SK-N-SH (cell line): ENCODE data around the gene TSGA10IP. TPM values are rescaled to one million over a fixed set of nuclear protein-coding genes. Genes with fewer than 3 reads are reported as not detected.

Experiments
- CTCF ChIA-PET: fragments of 300-600, 350-600 bp; formaldehyde crosslinking; extraction: SDS; loops from one replicate; lab custom pipeline; 2021; lab: Yijun Ruan, JAX
- POLR2A ChIA-PET: fragments of 350-600 bp; sonication (Branson Sonifier 250); formaldehyde crosslinking; extraction: SDS; loops from one replicate; lab custom pipeline; 2020; ENCODE audit warnings: antibody characterized with exemption, inconsistent platforms; lab: Yijun Ruan, JAX
- DNase-seq: peaks from one replicate; pipeline ENCODE4 v3.0.0; 2012
- H2AFZ ChIP-seq: fragments of 200-600 bp; sonication (generic); 2 replicates; pipeline ENCODE4 v1.8.1; 2016; ENCODE audit warnings: antibody characterized with exemption, mild to moderate bottlenecking, low read depth
- H3F3A ChIP-seq: fragments of 200-600 bp; sonication (generic); replicated peaks from 2 replicates; pipeline ENCODE3; 2016; ENCODE audit warnings: antibody characterized with exemption, mild to moderate bottlenecking; ENCODE audit not compliant: insufficient read depth
- H3K27ac ChIP-seq, 2 experiments: fragments of 200-500 bp in 1 of 2; fragments of 200-600 bp in 1 of 2; sonication (Bioruptor generic) in 1 of 2; sonication (generic), shearing (Covaris generic) in 1 of 2; 2 replicates each; pipeline versions ENCODE4 v1.5.1 to v1.6.1; 2014 to 2016; ENCODE audit warnings: low read depth in 2 of 2, inconsistent platforms in 1 of 2, low read length in 1 of 2, mild to moderate bottlenecking in 1 of 2, mixed read lengths in 1 of 2
- H3K27me3 ChIP-seq: fragments of 200-600 bp; sonication (generic), shearing (Covaris generic); 2 replicates; pipeline ENCODE4 v1.6.1; 2016; ENCODE audit warnings: mixed run types; ENCODE audit not compliant: insufficient read depth
- H3K36me3 ChIP-seq, 2 experiments: fragments of 200-500 bp in 1 of 2; fragments of 200-600 bp in 1 of 2; sonication (Bioruptor generic) in 1 of 2; sonication (generic) in 1 of 2; replicated peaks in 1 of 2; 2 replicates each; pipeline versions ENCODE3 to v1.5.1; 2014 to 2016; ENCODE audit warnings: low read length in 1 of 2, mild to moderate bottlenecking in 1 of 2; ENCODE audit not compliant: insufficient read depth in 2 of 2, control insufficient read depth in 1 of 2
- H3K4me1 ChIP-seq, 2 experiments: fragments of 200-500 bp in 1 of 2; fragments of 200-600 bp in 1 of 2; sonication (Bioruptor generic) in 1 of 2; sonication (generic), shearing (Covaris generic) in 1 of 2; 2 replicates each; pipeline versions ENCODE4 v1.5.1 to v1.6.1; 2014 to 2016; ENCODE audit warnings: low read depth in 1 of 2, low read length in 1 of 2, mixed run types in 1 of 2; ENCODE audit not compliant: insufficient read depth in 2 of 2, control insufficient read depth in 1 of 2
- H3K4me2 ChIP-seq: fragments of 200-600 bp; sonication (generic), shearing (Covaris generic); 2 replicates; pipeline ENCODE4 v1.6.1; 2017; ENCODE audit warnings: mixed run types
- H3K4me3 ChIP-seq, 2 experiments: fragments of 200-500 bp in 1 of 2; fragments of 200-600 bp in 1 of 2; sonication (Bioruptor generic) in 1 of 2; sonication (generic), shearing (Covaris generic) in 1 of 2; 2 replicates each; pipeline versions ENCODE4 v1.5.1 to v1.8.1; 2014 to 2016; ENCODE audit warnings: low read depth in 2 of 2, inconsistent platforms in 1 of 2, low read length in 1 of 2, mild to moderate bottlenecking in 1 of 2, mixed read lengths in 1 of 2, moderate library complexity in 1 of 2
- H3K79me2 ChIP-seq: fragments of 200-600 bp; sonication (generic); 2 replicates; pipeline ENCODE4 v1.8.1; 2017; ENCODE audit warnings: mild to moderate bottlenecking; ENCODE audit not compliant: insufficient read depth
- H3K9ac ChIP-seq: fragments of 200-600 bp; sonication (generic); 2 replicates; pipeline ENCODE4 v1.6.1; 2017; ENCODE audit warnings: mixed run types
- H3K9me2 ChIP-seq: fragments of 200-600 bp; sonication (generic); 2 replicates; pipeline ENCODE4 v1.6.1; 2017; ENCODE audit warnings: mixed run types
- H3K9me3 ChIP-seq: fragments of 200-600 bp; sonication (generic); 2 replicates; pipeline ENCODE4 v1.6.1; 2017; ENCODE audit warnings: mixed run types, mild to moderate bottlenecking, moderate library complexity
- H4K20me1 ChIP-seq: fragments of 200-600 bp; sonication (generic); 2 replicates; pipeline ENCODE4 v1.6.1; 2017; ENCODE audit warnings: mild to moderate bottlenecking, mixed run types; ENCODE audit not compliant: insufficient read depth
- CHD2 ChIP-seq: fragments of 150-350 bp; IDR thresholded peaks from 2 replicates; pipeline ENCODE4 v1.6.1; 2018; ENCODE audit warnings: low read length; ENCODE audit not compliant: partially characterized antibody
- CTCF ChIP-seq: fragments of 200-600 bp; sonication (generic); IDR thresholded peaks from 2 replicates; pipeline ENCODE4 v1.6.1; 2017; ENCODE audit warnings: antibody characterized with exemption, mild to moderate bottlenecking, moderate library complexity
- EP300 ChIP-seq, 2 experiments: IDR thresholded peaks; 2 replicates each; pipeline versions ENCODE4 v1.4.0 to v1.6.1; 2012; ENCODE audit warnings: borderline replicate concordance in 1 of 2, low read depth in 1 of 2, low read length in 1 of 2
- FOSL2 ChIP-seq: IDR thresholded peaks from 2 replicates; pipeline ENCODE4 v1.4.0; 2012; ENCODE audit warnings: low read depth, mild to moderate bottlenecking, moderate library complexity, borderline replicate concordance
- FOXM1 ChIP-seq: IDR thresholded peaks from 2 replicates; pipeline ENCODE4 v1.4.0; 2012; ENCODE audit warnings: low read depth, mild to moderate bottlenecking
- GABPA ChIP-seq: IDR thresholded peaks from 2 replicates; pipeline ENCODE4 v1.4.0; 2012; ENCODE audit warnings: low read depth, mild to moderate bottlenecking
- JUND ChIP-seq: IDR thresholded peaks from 2 replicates; pipeline ENCODE4 v1.4.0; 2012
- MEF2A ChIP-seq: IDR thresholded peaks from 2 replicates; pipeline ENCODE4 v1.4.0; 2012; ENCODE audit warnings: low read depth, borderline replicate concordance
- NRF1 ChIP-seq: IDR thresholded peaks from 2 replicates; pipeline ENCODE4 v1.6.1; 2012; ENCODE audit warnings: low read depth, mild to moderate bottlenecking, low read length
- PBX3 ChIP-seq: IDR thresholded peaks from 2 replicates; pipeline ENCODE4; 2012
- POLR2AphosphoS5 ChIP-seq: IDR thresholded peaks from 2 replicates; pipeline ENCODE4 v1.6.1; 2012; ENCODE audit warnings: low read depth, low read length
- RCOR1 ChIP-seq: fragments of 150-350 bp; IDR thresholded peaks from 2 replicates; pipeline ENCODE4 v1.6.1; 2017; ENCODE audit warnings: antibody characterized with exemption, low read length
- REST ChIP-seq: IDR thresholded peaks from 2 replicates; pipeline ENCODE4 v1.6.1; 2012; ENCODE audit warnings: mild to moderate bottlenecking, low read depth, low read length, moderate library complexity
- SMC3 ChIP-seq: IDR thresholded peaks from 2 replicates; pipeline ENCODE4 v1.6.1; 2012; ENCODE audit warnings: low read depth, low read length, improper control_type of control experiment
- TAF1 ChIP-seq: IDR thresholded peaks from 2 replicates; pipeline ENCODE4 v1.6.1; 2012; ENCODE audit warnings: low read depth, mild to moderate bottlenecking, low read length, moderate library complexity, borderline replicate concordance
- TCF12 ChIP-seq: IDR thresholded peaks from 2 replicates; pipeline ENCODE4 v1.4.0; 2012
- TEAD4 ChIP-seq: IDR thresholded peaks from 2 replicates; pipeline ENCODE4 v1.4.0; 2012; ENCODE audit warnings: mild to moderate bottlenecking, borderline replicate concordance; ENCODE audit not compliant: insufficient read depth
- USF2 ChIP-seq: fragments of 150-350 bp; IDR thresholded peaks from 2 replicates; pipeline ENCODE4 v1.6.1; 2017; ENCODE audit warnings: antibody characterized with exemption, low read length, low read depth, borderline replicate concordance
- WGBS: methylation state at CpG from one replicate; pipeline ENCODE4 v1.1.6; 2017; ENCODE audit warnings: low lambda C conversion rate; 5-methylcytosine and 5-hydroxymethylcytosine counted together
- polyA plus RNA-seq, 3 experiments: library from polyadenylated mRNA; depleted of rRNA; stranded (reverse); fragments of >200 nt; gene quantifications; 2 replicates each; pipeline ENCODE4 v1.2.3, GENCODE V29; 2012

Gene TSGA10IP
- polyA plus RNA-seq, 1 of the 3 experiments (the other 2 are of a cell fraction): not detected

- no peak for TF ChIP-seq FOXM1
- TF ChIP-seq MEF2A: no peak
- TF ChIP-seq TEAD4: no peak
- TF ChIP-seq POLR2AphosphoS5: no peak
- TF ChIP-seq CHD2: no peak
- no peak for TF ChIP-seq USF2
- Histone ChIP-seq H3K79me2 (peaks cover 54% of the 10 kb centered on the region), H4K20me1 (peaks cover 9% of the 10 kb centered on the region; the same call in 1 of the 2 replicates), H3K9me3 (no peaks in the 10 kb centered on the region), H3K27me3 (no peaks in the 10 kb centered on the region), H3K9ac (no peak overlapping the region), H3F3A (peaks cover 1% of the 10 kb centered on the region), H3K4me2 (no peak overlapping the region), H2AFZ (no peak overlapping the region), H3K9me2 (no peaks in the 10 kb centered on the region), H3K36me3 (peaks cover 42 to 54% of the 10 kb centered on the region in 2 experiments), H3K27ac (no peak overlapping the region), H3K4me3 (no peak overlapping the region), H3K4me1 (peaks cover 8 to 11% of the 10 kb centered on the region in 2 experiments; a peak in 3 of 4 replicates)
- WGBS: 96% methylated on average over 28 of the region's 36 CpGs
- no peak for DNase-seq
- CTCF ChIA-PET: interaction anchor here (1.0 to 2.0 kb wide), 4 partner anchors 22 to 82 kb away, joined by 3 to 5 read pairs (median 4); partner anchors contain the start of gene FIBP
- POLR2A ChIA-PET: no interaction called here
These were observed 20.9 kb downstream of the TSGA10IP start for GRCh38 chr11:65965986-65966762.

GRCh38 chr11:65967329-65967934 is 22.2 kb downstream of the TSGA10IP start:
- Histone ChIP-seq H3K4me1 (peaks cover 8 to 10% of the 10 kb centered on the region in 2 experiments; a peak in 3 of 4 replicates), H3K4me3 (no peak overlapping the region), H4K20me1 (peaks cover 9% of the 10 kb centered on the region; the same call in 1 of the 2 replicates), H2AFZ (no peak overlapping the region), H3K9me2 (no peaks in the 10 kb centered on the region), H3K27ac (no peak overlapping the region), H3K9me3 (no peaks in the 10 kb centered on the region), H3K79me2 (peaks cover 41% of the 10 kb centered on the region), H3K27me3 (no peaks in the 10 kb centered on the region), H3K36me3 (peaks cover 47 to 54% of the 10 kb centered on the region in 2 experiments), H3K4me2 (no peak overlapping the region), H3K9ac (no peak overlapping the region), H3F3A (peaks cover 6% of the 10 kb centered on the region)
- WGBS: 94% methylated on average over 24 of the region's 30 CpGs
- POLR2A ChIA-PET: interaction anchor here (0.6 kb wide), 1 partner anchor 75 kb away, joined by 3 read pairs; no protein-coding TSS in a partner anchor
- CTCF ChIA-PET: interaction anchor here (1.3 to 1.4 kb wide), 3 partner anchors 21 to 83 kb away, joined by 4 to 5 read pairs (median 4); no protein-coding TSS in a partner anchor
- DNase-seq: no peak
- TF ChIP-seq USF2 (no peak), CTCF (no peak), JUND (no peak), FOSL2 (no peak), SMC3 (no peak), TAF1 (no peak), TCF12 (no peak), NRF1 (no peak), REST (no peak), EP300 (IDR thresholded peaks at IDR 0.05; ENCODE audit: borderline replicate concordance in 1 of 2, low read depth in 1 of 2, low read length in 1 of 2) (no peak), PBX3 (no peak), RCOR1 (no peak), GABPA (no peak)
